OCI-LY3 (cell line): ENCODE data around the gene BORCS5.

ENCODE experiments used
- H2AFZ ChIP-seq: fragments of 200-600, 300-600 bp; shearing (Covaris generic); 2 replicates; pipeline ENCODE4 v1.6.0; 2014; ENCODE audit warnings: antibody characterized with exemption, low read depth, low read length
- H3K27ac ChIP-seq: fragments of 200-600, 300-600 bp; sonication (generic); 2 replicates; pipeline ENCODE4 v1.5.1; 2014; ENCODE audit warnings: mild to moderate bottlenecking, low read length, moderate library complexity, mixed read lengths
- H3K27me3 ChIP-seq: fragments of 200-600, 300-600 bp; sonication (generic); 2 replicates; pipeline ENCODE4 v1.6.1; 2014; ENCODE audit warnings: low read depth, low read length, mixed read lengths
- H3K36me3 ChIP-seq: fragments of 200-600, 300-600 bp; sonication (generic); replicated peaks from 2 replicates; pipeline ENCODE3; 2014; ENCODE audit warnings: low read depth, low read length, mixed read lengths
- H3K4me1 ChIP-seq: fragments of 300-600, 200-600 bp; sonication (generic); 2 replicates; pipeline ENCODE4 v1.6.1; 2014; ENCODE audit warnings: low read length, mixed read lengths
- H3K4me2 ChIP-seq: fragments of 200-600, 300-600 bp; sonication (generic); 2 replicates; pipeline ENCODE4 v1.6.1; 2014; ENCODE audit warnings: low read length, mixed read lengths
- H3K4me3 ChIP-seq: fragments of 300-600, 200-600 bp; sonication (generic); 2 replicates; pipeline ENCODE4 v1.5.1; 2014; ENCODE audit warnings: antibody characterized with exemption, mild to moderate bottlenecking, low read length, moderate library complexity
- H3K79me2 ChIP-seq: fragments of 300-600, 200-600 bp; shearing (Covaris generic); 2 replicates; pipeline ENCODE4 v1.6.1; 2014; ENCODE audit warnings: mild to moderate bottlenecking, low read length, mixed read lengths
- H3K9ac ChIP-seq: fragments of 300-600, 200-600 bp; shearing (Covaris generic); 2 replicates; pipeline ENCODE4 v1.6.0; 2014; ENCODE audit warnings: mild to moderate bottlenecking, low read length, moderate library complexity
- H3K9me3 ChIP-seq: fragments of 200-600, 300-600 bp; shearing (Covaris generic); 2 replicates; pipeline ENCODE4 v1.6.1; 2014; ENCODE audit warnings: low read length, mixed read lengths; ENCODE audit not compliant: insufficient read depth
- H4K20me1 ChIP-seq: fragments of 200-600, 300-600 bp; sonication (generic); 2 replicates; pipeline ENCODE4 v1.6.1; 2016; ENCODE audit warnings: low read length, mixed read lengths; ENCODE audit not compliant: insufficient read depth
- CTCF ChIP-seq: fragments of 200-600, 300-600 bp; sonication (generic); IDR thresholded peaks from 2 replicates; pipeline ENCODE4 v1.5.1; 2014; ENCODE audit warnings: antibody characterized with exemption, low read length, low read depth
- EZH2phosphoT487 ChIP-seq: fragments of 200-600 bp; shearing (Covaris generic); IDR thresholded peaks from 2 replicates; pipeline ENCODE4 v1.6.1; 2018; ENCODE audit warnings: antibody characterized with exemption, mixed run types, low read depth

Gene BORCS5

GRCh38 chr12:12445882-12446181 is 89.0 kb downstream of the BORCS5 start:
- no peaks in the 10 kb centered on the region for H3K79me2 ChIP-seq
- H3K27ac ChIP-seq = no peak overlapping the region
- no peaks in the 10 kb centered on the region for H3K36me3 ChIP-seq
- no peak overlapping the region for H3K4me3 ChIP-seq
- H3K9ac ChIP-seq = no peak overlapping the region
- no peak overlapping the region for H2AFZ ChIP-seq
- no peaks in the 10 kb centered on the region for H4K20me1 ChIP-seq
- no peaks in the 10 kb centered on the region for H3K27me3 ChIP-seq
- TF ChIP-seq EZH2phosphoT487 (no peak), CTCF (no peak)
- H3K9me3 ChIP-seq = no peaks in the 10 kb centered on the region
- H3K4me1 ChIP-seq = no peaks in the 10 kb centered on the region
- H3K4me2 ChIP-seq = no peak overlapping the region

GRCh38 chr12:12446786-12447185 is 89.9 kb downstream of the BORCS5 start:
- H3K9ac ChIP-seq = no peak overlapping the region
- no peak overlapping the region for H3K27ac ChIP-seq
- no peak for TF ChIP-seq EZH2phosphoT487
- TF ChIP-seq CTCF = no peak
- H3K36me3 ChIP-seq = no peaks in the 10 kb centered on the region
- H4K20me1 ChIP-seq = no peaks in the 10 kb centered on the region
- no peak overlapping the region for H3K4me3 ChIP-seq
- H3K4me2 ChIP-seq = no peak overlapping the region
- no peak overlapping the region for H2AFZ ChIP-seq
- no peaks in the 10 kb centered on the region for H3K9me3 ChIP-seq
- H3K4me1 ChIP-seq = no peaks in the 10 kb centered on the region
- no peaks in the 10 kb centered on the region for H3K27me3 ChIP-seq
- no peaks in the 10 kb centered on the region for H3K79me2 ChIP-seq

GRCh38 chr12:12447236-12447635 is 90.4 kb downstream of the BORCS5 start:
- H4K20me1 ChIP-seq = no peaks in the 10 kb centered on the region
- H3K36me3 ChIP-seq = no peaks in the 10 kb centered on the region
- no peak for TF ChIP-seq CTCF
- TF ChIP-seq EZH2phosphoT487 = no peak
- H3K27me3 ChIP-seq = no peaks in the 10 kb centered on the region
- no peak overlapping the region for H2AFZ ChIP-seq
- no peak overlapping the region for H3K9ac ChIP-seq
- H3K27ac ChIP-seq = no peak overlapping the region
- H3K4me3 ChIP-seq = no peak overlapping the region
- H3K4me2 ChIP-seq = no peak overlapping the region
- H3K9me3 ChIP-seq = no peaks in the 10 kb centered on the region
- H3K79me2 ChIP-seq = no peaks in the 10 kb centered on the region
- no peaks in the 10 kb centered on the region for H3K4me1 ChIP-seq

- no peak overlapping the region for H3K9ac ChIP-seq
- no peak overlapping the region for H3K27ac ChIP-seq
- H3K4me2 ChIP-seq = no peak overlapping the region
- H3K27me3 ChIP-seq = no peaks in the 10 kb centered on the region
- no peaks in the 10 kb centered on the region for H3K36me3 ChIP-seq
- no peaks in the 10 kb centered on the region for H3K79me2 ChIP-seq
- H3K4me1 ChIP-seq = no peaks in the 10 kb centered on the region
- no peak overlapping the region for H3K4me3 ChIP-seq
- H2AFZ ChIP-seq = no peak overlapping the region
- no peaks in the 10 kb centered on the region for H3K9me3 ChIP-seq
- no peaks in the 10 kb centered on the region for H4K20me1 ChIP-seq
- TF ChIP-seq CTCF (no peak), EZH2phosphoT487 (no peak)
Observed at GRCh38 chr12:12447837-12448236, 91.0 kb downstream of the BORCS5 start.
